ENCODE results near the gene PANK4.

Gene PANK4

GRCh38 chr1:2519029-2519685 lies 7.2 kb downstream of the PANK4 start:
- Histone ChIP-seq H3K9me3 (ENCODE audit: control extremely low read depth in 1 of 5, control insufficient read depth in 4 of 5, insufficient read depth in 2 of 5, low read depth in 1 of 5, low read length in 4 of 5) (no peaks in the 10 kb centered on the region), H3K4me1 (ENCODE audit: control extremely low read depth in 1 of 4, control insufficient read depth in 4 of 4, insufficient read depth in 4 of 4, low read length in 3 of 4) (peaks cover 2 to 8% (median 5%) of the 10 kb centered on the region in 4 experiments), H3K36me3 (ENCODE audit: control insufficient read depth in 4 of 4, insufficient read depth in 4 of 4, low read length in 3 of 4) (peaks cover 0 to 84% (median 58%) of the 10 kb centered on the region in 4 experiments), H3K27ac (ENCODE audit: insufficient read depth in 1 of 2, low read depth in 1 of 2, low read length in 2 of 2, poor library complexity in 1 of 2, severe bottlenecking in 2 of 2) (no peak overlapping the region), H3K27me3 (replicated peaks in 2 of 5; ENCODE audit: control insufficient read depth in 4 of 5, insufficient read depth in 5 of 5, low read length in 4 of 5) (no peaks in the 10 kb centered on the region), H3K4me3 (ENCODE audit: control insufficient read depth in 1 of 7, extremely low read depth in 1 of 7, insufficient read depth in 4 of 7, low read depth in 2 of 7, low read length in 6 of 7) (no peak overlapping the region)
- ChIA-PET POLR2A (no interaction called here), CTCF (interaction anchor here (1.5 kb wide), 1 partner anchor 29 kb away, joined by 5 read pairs; no protein-coding TSS in a partner anchor)
- DNase-seq, result no peak
- WGBS (ENCODE audit: insufficient coverage), result 97% methylated on average over 19 of the region's 25 CpGs

- peaks cover 3 to 89% (median 62%) of the 10 kb centered on the region in 4 experiments for H3K36me3 ChIP-seq (ENCODE audit: control insufficient read depth in 4 of 4, insufficient read depth in 4 of 4, low read length in 3 of 4)
- no peak overlapping the region for H3K27ac ChIP-seq (ENCODE audit: insufficient read depth in 1 of 2, low read depth in 1 of 2, low read length in 2 of 2, poor library complexity in 1 of 2, severe bottlenecking in 2 of 2)
- H3K4me1 ChIP-seq (ENCODE audit: control extremely low read depth in 1 of 4, control insufficient read depth in 4 of 4, insufficient read depth in 4 of 4, low read length in 3 of 4), result peaks cover 0 to 1% (median under 1%) of the 10 kb centered on the region in 4 experiments
- no peaks in the 10 kb centered on the region for H3K9me3 ChIP-seq (ENCODE audit: control extremely low read depth in 1 of 5, control insufficient read depth in 4 of 5, insufficient read depth in 2 of 5, low read depth in 1 of 5, low read length in 4 of 5)
- ChIA-PET POLR2A (no interaction called here), CTCF (interaction anchor here (1.5 kb wide), 1 partner anchor 29 kb away, joined by 5 read pairs; no protein-coding TSS in a partner anchor)
- no peak overlapping the region for H3K4me3 ChIP-seq (ENCODE audit: control insufficient read depth in 1 of 7, extremely low read depth in 1 of 7, insufficient read depth in 4 of 7, low read depth in 2 of 7, low read length in 6 of 7)
- 97% methylated on average over 26 of the region's 26 CpGs for WGBS (ENCODE audit: insufficient coverage)
- no peaks in the 10 kb centered on the region for H3K27me3 ChIP-seq (replicated peaks in 2 of 5; ENCODE audit: control insufficient read depth in 4 of 5, insufficient read depth in 5 of 5, low read length in 4 of 5)
- DNase-seq, result no peak
Measured at GRCh38 chr1:2518528-2518927, 7.9 kb downstream of the PANK4 start.

DNA sequence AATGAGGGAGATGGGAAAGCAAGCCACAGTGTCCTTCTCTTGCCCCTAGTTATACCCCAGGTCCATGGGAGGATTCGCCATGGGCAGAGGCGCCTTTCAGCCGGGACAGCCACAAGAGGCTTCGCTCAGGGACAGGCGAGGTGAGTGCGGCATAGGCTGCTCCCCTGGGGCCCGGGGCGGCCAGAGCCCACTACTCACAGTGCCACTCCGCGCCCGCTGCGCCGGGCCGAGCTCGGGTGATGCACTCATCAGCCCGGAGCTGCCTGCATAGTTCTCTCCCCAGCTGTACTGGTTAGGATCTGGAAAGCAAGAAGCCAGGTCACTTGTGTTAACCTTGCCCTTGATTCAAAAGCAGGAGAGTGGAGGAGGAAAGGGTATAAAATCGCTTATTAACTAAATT lies 8.4 kb downstream of the PANK4 start:
- CTCF ChIA-PET, result interaction anchor here (1.5 kb wide), 1 partner anchor 30 kb away, joined by 5 read pairs; no protein-coding TSS in a partner anchor
- Histone ChIP-seq H3K36me3 (ENCODE audit: control insufficient read depth in 4 of 4, insufficient read depth in 4 of 4, low read length in 3 of 4) (peaks cover 3 to 89% (median 67%) of the 10 kb centered on the region in 4 experiments), H3K4me3 (ENCODE audit: control insufficient read depth in 1 of 7, extremely low read depth in 1 of 7, insufficient read depth in 4 of 7, low read depth in 2 of 7, low read length in 6 of 7) (no peak overlapping the region), H3K4me1 (ENCODE audit: control extremely low read depth in 1 of 4, control insufficient read depth in 4 of 4, insufficient read depth in 4 of 4, low read length in 3 of 4) (no peaks in the 10 kb centered on the region), H3K27me3 (replicated peaks in 2 of 5; ENCODE audit: control insufficient read depth in 4 of 5, insufficient read depth in 5 of 5, low read length in 4 of 5) (no peaks in the 10 kb centered on the region), H3K27ac (ENCODE audit: insufficient read depth in 1 of 2, low read depth in 1 of 2, low read length in 2 of 2, poor library complexity in 1 of 2, severe bottlenecking in 2 of 2) (no peak overlapping the region), H3K9me3 (ENCODE audit: control extremely low read depth in 1 of 5, control insufficient read depth in 4 of 5, insufficient read depth in 2 of 5, low read depth in 1 of 5, low read length in 4 of 5) (no peaks in the 10 kb centered on the region)
- POLR2A ChIA-PET, result no interaction called here
- WGBS (ENCODE audit: insufficient coverage), result 94% methylated on average over 15 of the region's 17 CpGs
- DNase-seq, result no peak

DNA sequence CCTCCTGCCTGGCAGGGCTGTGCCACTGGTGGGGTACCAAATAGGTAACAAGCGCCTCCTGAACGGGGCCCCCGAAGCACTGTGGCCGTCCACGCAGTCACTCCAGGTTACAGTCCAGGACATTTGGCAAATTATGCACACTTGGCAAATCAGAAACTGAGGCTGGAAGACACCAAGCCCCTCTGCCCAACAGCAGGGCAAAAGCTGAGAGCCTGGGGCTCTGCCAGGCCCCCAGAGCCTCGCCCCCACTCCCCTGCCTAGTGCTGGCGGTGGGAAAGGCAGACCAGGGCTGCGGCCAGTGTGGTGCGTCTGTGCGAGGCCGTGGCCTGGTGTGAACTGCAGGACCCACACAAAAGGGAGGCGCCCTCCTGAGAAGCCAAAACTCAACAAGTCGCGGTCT lies 9.4 kb downstream of the PANK4 start:
- Histone ChIP-seq H3K4me1 (ENCODE audit: control extremely low read depth in 1 of 4, control insufficient read depth in 4 of 4, insufficient read depth in 4 of 4, low read length in 3 of 4) (no peaks in the 10 kb centered on the region), H3K36me3 (ENCODE audit: control insufficient read depth in 4 of 4, insufficient read depth in 4 of 4, low read length in 3 of 4) (peaks cover 3 to 95% (median 70%) of the 10 kb centered on the region in 4 experiments), H3K27me3 (replicated peaks in 2 of 5; ENCODE audit: control insufficient read depth in 4 of 5, insufficient read depth in 5 of 5, low read length in 4 of 5) (no peaks in the 10 kb centered on the region), H3K9me3 (ENCODE audit: control extremely low read depth in 1 of 5, control insufficient read depth in 4 of 5, insufficient read depth in 2 of 5, low read depth in 1 of 5, low read length in 4 of 5) (no peaks in the 10 kb centered on the region), H3K4me3 (ENCODE audit: control insufficient read depth in 1 of 7, extremely low read depth in 1 of 7, insufficient read depth in 4 of 7, low read depth in 2 of 7, low read length in 6 of 7) (no peak overlapping the region), H3K27ac (ENCODE audit: insufficient read depth in 1 of 2, low read depth in 1 of 2, low read length in 2 of 2, poor library complexity in 1 of 2, severe bottlenecking in 2 of 2) (no peak overlapping the region)
- 94% methylated on average over 10 of the region's 14 CpGs for WGBS (ENCODE audit: insufficient coverage)
- CTCF ChIA-PET, result interaction anchor here (2.2 kb wide), 1 partner anchor 31 kb away, joined by 6 read pairs; no protein-coding TSS in a partner anchor
- no peak for DNase-seq
- POLR2A ChIA-PET, result no interaction called here

- no peaks in the 10 kb centered on the region for H3K9me3 ChIP-seq (ENCODE audit: control extremely low read depth in 1 of 5, control insufficient read depth in 4 of 5, insufficient read depth in 2 of 5, low read depth in 1 of 5, low read length in 4 of 5)
- POLR2A ChIA-PET, result no interaction called here
- no peaks in the 10 kb centered on the region for H3K4me1 ChIP-seq (ENCODE audit: control extremely low read depth in 1 of 4, control insufficient read depth in 4 of 4, insufficient read depth in 4 of 4, low read length in 3 of 4)
- H3K27ac ChIP-seq (ENCODE audit: insufficient read depth in 1 of 2, low read depth in 1 of 2, low read length in 2 of 2, poor library complexity in 1 of 2, severe bottlenecking in 2 of 2), result no peak overlapping the region
- no peak for DNase-seq
- no peaks in the 10 kb centered on the region for H3K27me3 ChIP-seq (replicated peaks in 2 of 5; ENCODE audit: control insufficient read depth in 4 of 5, insufficient read depth in 5 of 5, low read length in 4 of 5)
- WGBS (ENCODE audit: insufficient coverage), result 98% methylated on average over 17 of the region's 17 CpGs
- CTCF ChIA-PET, result interaction anchor here (2.2 kb wide), 1 partner anchor 31 kb away, joined by 6 read pairs; no protein-coding TSS in a partner anchor
- H3K36me3 ChIP-seq (ENCODE audit: control insufficient read depth in 4 of 4, insufficient read depth in 4 of 4, low read length in 3 of 4), result peaks cover 3 to 95% (median 72%) of the 10 kb centered on the region in 4 experiments
- H3K4me3 ChIP-seq (ENCODE audit: control insufficient read depth in 1 of 7, extremely low read depth in 1 of 7, insufficient read depth in 4 of 7, low read depth in 2 of 7, low read length in 6 of 7), result no peak overlapping the region
Measured at GRCh38 chr1:2516124-2516523, 10.3 kb downstream of the PANK4 start.

DNA sequence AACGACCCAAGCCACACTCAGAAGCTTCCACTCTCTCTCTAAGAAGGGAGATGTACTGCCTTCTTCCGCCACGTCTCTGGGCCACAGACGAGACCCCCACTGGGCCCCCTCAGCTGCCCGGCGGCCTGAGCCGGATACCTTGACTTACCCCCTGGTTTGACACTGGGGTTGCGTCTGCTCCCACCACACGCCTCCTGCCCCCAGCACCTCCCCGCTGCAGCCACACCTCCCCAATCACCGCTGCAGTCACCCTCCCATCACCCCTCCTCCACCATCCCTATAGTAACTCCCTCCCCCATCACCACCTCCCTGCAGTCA lies 10.7 kb downstream of the PANK4 start:
- Histone ChIP-seq H3K4me3 (ENCODE audit: control insufficient read depth in 1 of 7, extremely low read depth in 1 of 7, insufficient read depth in 4 of 7, low read depth in 2 of 7, low read length in 6 of 7) (no peak overlapping the region), H3K27me3 (replicated peaks in 2 of 5; ENCODE audit: control insufficient read depth in 4 of 5, insufficient read depth in 5 of 5, low read length in 4 of 5) (no peaks in the 10 kb centered on the region), H3K36me3 (ENCODE audit: control insufficient read depth in 4 of 4, insufficient read depth in 4 of 4, low read length in 3 of 4) (peaks cover 3 to 95% (median 70%) of the 10 kb centered on the region in 4 experiments), H3K9me3 (ENCODE audit: control extremely low read depth in 1 of 5, control insufficient read depth in 4 of 5, insufficient read depth in 2 of 5, low read depth in 1 of 5, low read length in 4 of 5) (no peaks in the 10 kb centered on the region), H3K27ac (ENCODE audit: insufficient read depth in 1 of 2, low read depth in 1 of 2, low read length in 2 of 2, poor library complexity in 1 of 2, severe bottlenecking in 2 of 2) (no peak overlapping the region), H3K4me1 (ENCODE audit: control extremely low read depth in 1 of 4, control insufficient read depth in 4 of 4, insufficient read depth in 4 of 4, low read length in 3 of 4) (no peaks in the 10 kb centered on the region)
- DNase-seq, result no peak
- ChIA-PET CTCF (interaction anchor here (2.2 kb wide), 1 partner anchor 32 kb away, joined by 6 read pairs; no protein-coding TSS in a partner anchor), POLR2A (no interaction called here)
- 86% methylated on average over 11 of the region's 11 CpGs for WGBS (ENCODE audit: insufficient coverage)

GRCh38 chr1:2514863-2515762 lies 11.3 kb downstream of the PANK4 start:
- no peak for DNase-seq
- no peaks in the 10 kb centered on the region for H3K4me1 ChIP-seq (ENCODE audit: control extremely low read depth in 1 of 4, control insufficient read depth in 4 of 4, insufficient read depth in 4 of 4, low read length in 3 of 4)
- H3K27ac ChIP-seq (ENCODE audit: insufficient read depth in 1 of 2, low read depth in 1 of 2, low read length in 2 of 2, poor library complexity in 1 of 2, severe bottlenecking in 2 of 2), result no peak overlapping the region
- ChIA-PET CTCF (interaction anchor here (2.2 kb wide), 1 partner anchor 32 kb away, joined by 6 read pairs; no protein-coding TSS in a partner anchor), POLR2A (no interaction called here)
- peaks cover 3 to 95% (median 73%) of the 10 kb centered on the region in 4 experiments for H3K36me3 ChIP-seq (ENCODE audit: control insufficient read depth in 4 of 4, insufficient read depth in 4 of 4, low read length in 3 of 4)
- 96% methylated on average over 42 of the region's 45 CpGs for WGBS (ENCODE audit: insufficient coverage)
- H3K4me3 ChIP-seq (ENCODE audit: control insufficient read depth in 1 of 7, extremely low read depth in 1 of 7, insufficient read depth in 4 of 7, low read depth in 2 of 7, low read length in 6 of 7), result no peak overlapping the region
- H3K27me3 ChIP-seq (replicated peaks in 2 of 5; ENCODE audit: control insufficient read depth in 4 of 5, insufficient read depth in 5 of 5, low read length in 4 of 5), result no peaks in the 10 kb centered on the region
- H3K9me3 ChIP-seq (ENCODE audit: control extremely low read depth in 1 of 5, control insufficient read depth in 4 of 5, insufficient read depth in 2 of 5, low read depth in 1 of 5, low read length in 4 of 5), result no peaks in the 10 kb centered on the region
